Measurements from ENCODE around the gene DUSP28. TPM values are rescaled to one million over a fixed set of nuclear protein-coding genes. Genes with fewer than 3 reads are reported as not detected.

Gene DUSP28
- total RNA-seq, 1 experiment from 2014 or later = 10.7 TPM

DNA sequence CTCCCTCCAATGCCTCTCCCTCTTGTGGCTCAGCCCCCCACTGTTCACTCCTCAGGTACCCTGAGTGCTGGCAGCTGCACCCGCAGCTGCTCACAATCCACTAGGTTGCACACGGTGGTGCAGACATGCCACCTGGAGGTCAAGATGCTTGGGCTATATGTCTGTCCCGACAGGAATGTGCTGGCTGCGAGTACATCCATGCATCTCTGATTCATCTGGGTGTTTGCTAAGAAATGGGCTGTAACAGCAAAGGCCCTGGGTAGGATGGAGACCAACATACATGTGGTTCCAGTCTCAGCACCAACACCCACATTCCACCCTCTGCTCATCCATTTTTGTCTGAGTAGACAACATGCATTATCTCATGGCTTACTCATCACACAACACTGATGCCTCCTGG is 33.6 kb upstream of the DUSP28 start:
- H3K4me1 ChIP-seq (ENCODE audit: control insufficient read depth, insufficient read depth, low read length) = no peaks in the 10 kb centered on the region
- no TSS peak for BruUV-seq (replicated peaks)
- H3K4me3 ChIP-seq (ENCODE audit: low read depth in 2 of 2, low read length in 2 of 2) = no peak overlapping the region
- intact Hi-C loops (cut with micrococcal nuclease; ENCODE audit: unreplicated experiment) = no loop called here
- H3K27ac ChIP-seq (ENCODE audit: low read length) = no peak overlapping the region
- no peaks in the 10 kb centered on the region for H3K27me3 ChIP-seq (ENCODE audit: control insufficient read depth, insufficient read depth, low read length)
- ChIA-PET POLR2A (no interaction called here), CTCF (no interaction called here)
- H3K36me3 ChIP-seq (ENCODE audit: control insufficient read depth, insufficient read depth, low read length) = no peaks in the 10 kb centered on the region
- TF ChIP-seq, protein P1, sequence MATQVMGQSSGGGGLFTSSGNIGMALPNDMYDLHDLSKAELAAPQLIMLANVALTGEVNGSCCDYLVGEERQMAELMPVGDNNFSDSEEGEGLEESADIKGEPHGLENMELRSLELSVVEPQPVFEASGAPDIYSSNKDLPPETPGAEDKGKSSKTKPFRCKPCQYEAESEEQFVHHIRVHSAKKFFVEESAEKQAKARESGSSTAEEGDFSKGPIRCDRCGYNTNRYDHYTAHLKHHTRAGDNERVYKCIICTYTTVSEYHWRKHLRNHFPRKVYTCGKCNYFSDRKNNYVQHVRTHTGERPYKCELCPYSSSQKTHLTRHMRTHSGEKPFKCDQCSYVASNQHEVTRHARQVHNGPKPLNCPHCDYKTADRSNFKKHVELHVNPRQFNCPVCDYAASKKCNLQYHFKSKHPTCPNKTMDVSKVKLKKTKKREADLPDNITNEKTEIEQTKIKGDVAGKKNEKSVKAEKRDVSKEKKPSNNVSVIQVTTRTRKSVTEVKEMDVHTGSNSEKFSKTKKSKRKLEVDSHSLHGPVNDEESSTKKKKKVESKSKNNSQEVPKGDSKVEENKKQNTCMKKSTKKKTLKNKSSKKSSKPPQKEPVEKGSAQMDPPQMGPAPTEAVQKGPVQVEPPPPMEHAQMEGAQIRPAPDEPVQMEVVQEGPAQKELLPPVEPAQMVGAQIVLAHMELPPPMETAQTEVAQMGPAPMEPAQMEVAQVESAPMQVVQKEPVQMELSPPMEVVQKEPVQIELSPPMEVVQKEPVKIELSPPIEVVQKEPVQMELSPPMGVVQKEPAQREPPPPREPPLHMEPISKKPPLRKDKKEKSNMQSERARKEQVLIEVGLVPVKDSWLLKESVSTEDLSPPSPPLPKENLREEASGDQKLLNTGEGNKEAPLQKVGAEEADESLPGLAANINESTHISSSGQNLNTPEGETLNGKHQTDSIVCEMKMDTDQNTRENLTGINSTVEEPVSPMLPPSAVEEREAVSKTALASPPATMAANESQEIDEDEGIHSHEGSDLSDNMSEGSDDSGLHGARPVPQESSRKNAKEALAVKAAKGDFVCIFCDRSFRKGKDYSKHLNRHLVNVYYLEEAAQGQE (IDR thresholded peaks at IDR 0.05; ENCODE audit: insufficient read depth in 1 of 2, low read depth in 2 of 2, low read length in 1 of 2) = no peak
- TF ChIP-seq, protein P2, sequence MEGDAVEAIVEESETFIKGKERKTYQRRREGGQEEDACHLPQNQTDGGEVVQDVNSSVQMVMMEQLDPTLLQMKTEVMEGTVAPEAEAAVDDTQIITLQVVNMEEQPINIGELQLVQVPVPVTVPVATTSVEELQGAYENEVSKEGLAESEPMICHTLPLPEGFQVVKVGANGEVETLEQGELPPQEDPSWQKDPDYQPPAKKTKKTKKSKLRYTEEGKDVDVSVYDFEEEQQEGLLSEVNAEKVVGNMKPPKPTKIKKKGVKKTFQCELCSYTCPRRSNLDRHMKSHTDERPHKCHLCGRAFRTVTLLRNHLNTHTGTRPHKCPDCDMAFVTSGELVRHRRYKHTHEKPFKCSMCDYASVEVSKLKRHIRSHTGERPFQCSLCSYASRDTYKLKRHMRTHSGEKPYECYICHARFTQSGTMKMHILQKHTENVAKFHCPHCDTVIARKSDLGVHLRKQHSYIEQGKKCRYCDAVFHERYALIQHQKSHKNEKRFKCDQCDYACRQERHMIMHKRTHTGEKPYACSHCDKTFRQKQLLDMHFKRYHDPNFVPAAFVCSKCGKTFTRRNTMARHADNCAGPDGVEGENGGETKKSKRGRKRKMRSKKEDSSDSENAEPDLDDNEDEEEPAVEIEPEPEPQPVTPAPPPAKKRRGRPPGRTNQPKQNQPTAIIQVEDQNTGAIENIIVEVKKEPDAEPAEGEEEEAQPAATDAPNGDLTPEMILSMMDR (IDR thresholded peaks at IDR 0.05) = no peak
- TF ChIP-seq POLR2AphosphoS5 (IDR thresholded peaks at IDR 0.05; ENCODE audit: low read depth, low read length) (no peak), TCF7L2 (IDR thresholded peaks at IDR 0.05; ENCODE audit: low read depth, low read length) (no peak), SIN3A (IDR thresholded peaks at IDR 0.05; ENCODE audit: borderline replicate concordance, insufficient read depth, low read depth, low read length) (no peak)
- DNase-seq (ENCODE audit: low read depth, low spot score) (no peak), ATAC-seq (no peak)
- peaks cover 20% of the 10 kb centered on the region; the same call in 1 of the 2 replicates for H3K9me3 ChIP-seq (ENCODE audit: control insufficient read depth, insufficient read depth, low read depth, low read length)
- in situ Hi-C loops (cut with HindIII; ENCODE audit: low pct_unique_long_range_greater_than_20kb, low sequenced_read_pairs) = no loop called here

DNA sequence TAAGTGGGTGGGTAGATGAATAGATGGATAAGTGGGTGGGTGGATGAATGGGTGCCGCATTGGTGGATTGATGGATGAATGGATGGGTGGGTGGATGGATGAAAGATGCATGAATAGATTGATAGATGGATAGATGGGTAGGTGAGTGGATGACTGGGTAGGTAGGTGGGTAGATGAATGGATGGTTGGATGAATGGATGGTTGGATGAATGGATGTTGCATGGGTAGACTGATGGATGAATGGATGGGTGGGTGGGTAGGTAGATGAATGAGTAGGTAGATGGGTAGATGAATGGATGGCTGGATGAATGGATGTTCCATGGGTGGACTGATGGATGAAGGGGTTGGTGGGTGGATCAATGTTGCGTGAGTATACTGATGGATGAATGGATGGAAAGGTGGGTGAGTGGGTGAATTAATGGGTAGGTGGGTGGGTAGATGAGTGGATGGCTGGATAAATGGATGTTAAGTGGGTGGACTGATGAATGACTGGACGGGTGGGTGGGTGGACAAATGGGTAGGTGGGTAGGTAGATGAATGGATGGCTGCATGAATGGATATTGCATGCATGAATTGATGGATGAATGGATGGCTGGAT is 32.9 kb upstream of the DUSP28 start:
- TF ChIP-seq, protein P2 (IDR thresholded peaks at IDR 0.05) = no peak
- TF ChIP-seq TCF7L2 (IDR thresholded peaks at IDR 0.05; ENCODE audit: low read depth, low read length) (no peak), SIN3A (IDR thresholded peaks at IDR 0.05; ENCODE audit: borderline replicate concordance, insufficient read depth, low read depth, low read length) (no peak)
- Histone ChIP-seq H3K4me3 (ENCODE audit: low read depth in 2 of 2, low read length in 2 of 2) (no peak overlapping the region), H3K36me3 (ENCODE audit: control insufficient read depth, insufficient read depth, low read length) (no peaks in the 10 kb centered on the region), H3K4me1 (ENCODE audit: control insufficient read depth, insufficient read depth, low read length) (no peaks in the 10 kb centered on the region), H3K9me3 (ENCODE audit: control insufficient read depth, insufficient read depth, low read depth, low read length) (peaks cover 25% of the 10 kb centered on the region; the same call in 1 of the 2 replicates), H3K27me3 (ENCODE audit: control insufficient read depth, insufficient read depth, low read length) (no peaks in the 10 kb centered on the region), H3K27ac (ENCODE audit: low read length) (no peak overlapping the region)
- no peak for ATAC-seq
- in situ Hi-C loops (cut with HindIII; ENCODE audit: low pct_unique_long_range_greater_than_20kb, low sequenced_read_pairs) (no loop called here), intact Hi-C loops (cut with micrococcal nuclease; ENCODE audit: unreplicated experiment) (no loop called here)
- POLR2A ChIA-PET = no interaction called here
- CTCF ChIA-PET = no interaction called here
- BruUV-seq (replicated peaks) = no TSS peak
- DNase-seq (ENCODE audit: low read depth, low spot score) = no peak

All from Panc1 (cell line).